Stomach (tissue), 9 donors: ENCODE measurements around the gene SYNE2. TPM values are rescaled to one million over a fixed set of nuclear protein-coding genes. Genes with fewer than 3 reads are reported as not detected.
"Not testable (repeated sequence)": the region's sequence is repeated elsewhere in the genome, so short reads cannot be mapped to it uniquely, and the experiment has no call there.

Experiments
- DNase-seq, 2 donors: peaks; one replicate each; pipeline versions ENCODE4 v3.0.0 to v3.0.0-alpha.2; 2013 to 2019
- H3K27ac ChIP-seq, 5 donors: fragments of 200-600 bp in 4 of 5; sonication (generic) in 4 of 5; one replicate each; pipeline ENCODE4 v1.5.1; 2013 to 2019; ENCODE audit warnings: mild to moderate bottlenecking in 1 of 5, moderate library complexity in 1 of 5
- H3K27me3 ChIP-seq, 3 donors: fragments of 200-600 bp; sonication (generic); one replicate each; pipeline ENCODE4 v1.5.1; 2017 to 2019; ENCODE audit warnings: mixed run types in 1 of 3
- H3K36me3 ChIP-seq, 4 donors: fragments of 200-600 bp; sonication (generic); 1 replicate in 3 of 4; 2 replicates in 1 of 4; pipeline ENCODE4 v1.5.1; 2016 to 2019
- H3K4me1 ChIP-seq, 4 donors: fragments of 200-600 bp; sonication (generic); one replicate each; pipeline ENCODE4 v1.5.1; 2016 to 2019
- H3K4me3 ChIP-seq, 4 donors: fragments of 200-600 bp; sonication (generic) in 3 of 4; one replicate each; pipeline ENCODE4 v1.5.1; 2016 to 2019; ENCODE audit warnings: mild to moderate bottlenecking in 1 of 4
- H3K9me3 ChIP-seq, 4 donors: fragments of 200-600 bp; sonication (generic); one replicate each; pipeline ENCODE4 v1.5.1; 2016 to 2019
- CTCF ChIP-seq, 7 experiments: fragments of 450-650 bp in 4 of 7; fragments of 200-600 bp in 3 of 7; sonication (generic) in 3 of 7; IDR thresholded peaks; one replicate each; pipeline ENCODE4 v1.5.1; 2016 to 2019; ENCODE audit warnings: antibody characterized with exemption in 7 of 7, control low read depth in 2 of 7, mild to moderate bottlenecking in 1 of 7
- EP300 ChIP-seq: sonication (generic); formaldehyde crosslinking; IDR thresholded peaks from one replicate; pipeline ENCODE4 v1.6.1; 2017; ENCODE audit warnings: antibody characterized with exemption
- POLR2A ChIP-seq, 4 donors: fragments of 450-650 bp; IDR thresholded peaks; one replicate each; pipeline ENCODE4 v1.6.1; 2016; ENCODE audit warnings: antibody characterized with exemption in 4 of 4, control low read depth in 2 of 4, mild to moderate bottlenecking in 1 of 4, moderate library complexity in 1 of 4
- POLR2AphosphoS5 ChIP-seq, 3 donors: sonication (generic); formaldehyde crosslinking; IDR thresholded peaks; one replicate each; pipeline ENCODE4 v1.6.1; 2016; ENCODE audit warnings: antibody characterized with exemption in 3 of 3
- WGBS, 5 donors: extraction: QIAGEN DNeasy Blood & Tissue Kit in 3 of 5; methylation state at CpG; one replicate each; pipeline versions ENCODE4 v1.1.5 to v1.1.7; 2013 to 2018; 5-methylcytosine and 5-hydroxymethylcytosine counted together
- intact Hi-C: fragments of 100-400 bp; cut with DNase I; formaldehyde crosslinking; loops from one replicate; pipeline ENCODE4 v1.15.1; 2023; ENCODE audit warnings: low total_unique reads
- polyA plus RNA-seq, 3 donors: library from polyadenylated mRNA; stranded (reverse); fragments of 200-250 nt; gene quantifications; one replicate each; pipeline ENCODE4 v1.2.3, GENCODE V29; 2013
- total RNA-seq, 5 donors: library from RNA; depleted of rRNA; stranded (reverse); fragments of >200 nt; gene quantifications; one replicate each; pipeline versions ENCODE4 v1.1.0 to v1.2.3, GENCODE V29; 2014 to 2016
- donor health status: healthy with polysubstance abuse.
- donor health status: Bipolar disorder and iron deficiency.
- donor health status: healthy.

Gene SYNE2
- total and polyA plus RNA-seq, 8 donors = 14.4 to 280 (median 120) TPM

GRCh38 chr14:64210216-64210615 lies 357.4 kb downstream of the SYNE2 start:
- peaks cover 29 to 78% (median 71%) of the 10 kb centered on the region in 4 donors for H3K36me3 ChIP-seq
- H3K9me3 ChIP-seq = no peaks in the 10 kb centered on the region
- DNase-seq = no peak
- no peak overlapping the region for H3K4me3 ChIP-seq
- 85 to 93% (median 89%) methylated on average over 12 of the region's 12 CpGs for WGBS, 5 donors
- TF ChIP-seq POLR2AphosphoS5 (IDR thresholded peaks at IDR 0.05) (no peak), CTCF (IDR thresholded peaks at IDR 0.05) (no peak), POLR2A (IDR thresholded peaks at IDR 0.05) (no peak), EP300 (no peak)
- H3K27me3 ChIP-seq = no peaks in the 10 kb centered on the region
- intact Hi-C loops = no loop called here
- peak overlapping the region in 1 of 5 donors; percentile 39 for H3K27ac ChIP-seq
- H3K4me1 ChIP-seq = peaks cover 15 to 33% (median 24%) of the 10 kb centered on the region in 4 donors

GRCh38 chr14:64210912-64211311 lies 358.1 kb downstream of the SYNE2 start:
- 88 to 95% (median 91%) methylated on average over 6 of the region's 6 CpGs for WGBS, 5 donors
- H3K27ac ChIP-seq, H3K9me3 ChIP-seq, H3K27me3 ChIP-seq, DNase-seq, H3K4me3 ChIP-seq, intact Hi-C loops: not testable (repeated sequence)
- Histone ChIP-seq H3K36me3 (peaks cover 34 to 82% (median 78%) of the 10 kb centered on the region in 4 donors), H3K4me1 (peaks cover 15 to 38% (median 24%) of the 10 kb centered on the region in 4 donors)

- 91 to 96% (median 93%) methylated on average over 8 of the region's 8 CpGs for WGBS, 5 donors
- H3K4me1 ChIP-seq = peaks cover 15 to 46% (median 27%) of the 10 kb centered on the region in 4 donors
- no peaks in the 10 kb centered on the region for H3K9me3 ChIP-seq
- no peaks in the 10 kb centered on the region for H3K27me3 ChIP-seq
- DNase-seq = no peak
- TF ChIP-seq EP300 = no peak
- TF ChIP-seq POLR2A (IDR thresholded peaks at IDR 0.05) = no peak
- no peak for TF ChIP-seq CTCF (IDR thresholded peaks at IDR 0.05)
- no peak for TF ChIP-seq POLR2AphosphoS5 (IDR thresholded peaks at IDR 0.05)
- H3K36me3 ChIP-seq = peaks cover 48 to 97% (median 95%) of the 10 kb centered on the region in 4 donors
- intact Hi-C loops = no loop called here
- H3K4me3 ChIP-seq = no peak overlapping the region
- peak overlapping the region in 3 of 5 donors; percentile 9 to 51 (median 24) for H3K27ac ChIP-seq
Measured at GRCh38 chr14:64212666-64213065, 359.9 kb downstream of the SYNE2 start.

- intact Hi-C loops = no loop called here
- H3K4me3 ChIP-seq = no peak overlapping the region
- no peaks in the 10 kb centered on the region for H3K9me3 ChIP-seq
- no peaks in the 10 kb centered on the region for H3K27me3 ChIP-seq
- peaks cover 51 to 99% (median 96%) of the 10 kb centered on the region in 4 donors for H3K36me3 ChIP-seq
- 48 to 73% (median 65%) methylated on average over 5 of the region's 5 CpGs for WGBS, 5 donors
- peaks cover 19 to 50% (median 31%) of the 10 kb centered on the region in 4 donors for H3K4me1 ChIP-seq
- H3K27ac ChIP-seq = peak overlapping the region; percentile 9 to 59 (median 51)
- peak in 1 of 2 donors; percentile 49 for DNase-seq
- TF ChIP-seq POLR2AphosphoS5 (IDR thresholded peaks at IDR 0.05) (no peak), EP300 (no peak), CTCF (IDR thresholded peaks at IDR 0.05) (no peak), POLR2A (IDR thresholded peaks at IDR 0.05) (no peak)
Measured at GRCh38 chr14:64213086-64213485, 360.3 kb downstream of the SYNE2 start.

- WGBS, 5 donors = 56 to 84% (median 64%) methylated on average over 15 of the region's 15 CpGs
- H3K27me3 ChIP-seq = no peaks in the 10 kb centered on the region
- peak overlapping the region; percentile 50 to 81 (median 63) for H3K27ac ChIP-seq
- peak overlapping the region in 1 of 4 donors; percentile 20 for H3K4me3 ChIP-seq
- no peak for DNase-seq
- peaks cover 20 to 48% (median 32%) of the 10 kb centered on the region in 4 donors for H3K4me1 ChIP-seq
- intact Hi-C loops = no loop called here
- TF ChIP-seq POLR2A (IDR thresholded peaks at IDR 0.05) = no peak
- peaks cover 45 to 97% (median 94%) of the 10 kb centered on the region in 4 donors for H3K36me3 ChIP-seq
- no peaks in the 10 kb centered on the region for H3K9me3 ChIP-seq
Measured at GRCh38 chr14:64213853-64214570, 361.2 kb downstream of the SYNE2 start.
